PC-3 (cell line): Measurements from ENCODE around the gene LMAN2L.

Experiments used
- EZH2phosphoT487 ChIP-seq: fragments of 300-600 bp; sonication (generic); IDR thresholded peaks from 2 replicates; pipeline ENCODE4 v1.6.1; 2018; ENCODE audit warnings: mild to moderate bottlenecking, antibody characterized with exemption, low read length, borderline replicate concordance
- TF ChIP-seq, protein P1 (sequence below): fragments of 300-600 bp; sonication (generic); conservative IDR thresholded peaks from 2 replicates; pipeline ENCODE4 v1.5.1; 2017; ENCODE audit warnings: antibody characterized with exemption, low read depth, mild to moderate bottlenecking, low read length

DNA sequence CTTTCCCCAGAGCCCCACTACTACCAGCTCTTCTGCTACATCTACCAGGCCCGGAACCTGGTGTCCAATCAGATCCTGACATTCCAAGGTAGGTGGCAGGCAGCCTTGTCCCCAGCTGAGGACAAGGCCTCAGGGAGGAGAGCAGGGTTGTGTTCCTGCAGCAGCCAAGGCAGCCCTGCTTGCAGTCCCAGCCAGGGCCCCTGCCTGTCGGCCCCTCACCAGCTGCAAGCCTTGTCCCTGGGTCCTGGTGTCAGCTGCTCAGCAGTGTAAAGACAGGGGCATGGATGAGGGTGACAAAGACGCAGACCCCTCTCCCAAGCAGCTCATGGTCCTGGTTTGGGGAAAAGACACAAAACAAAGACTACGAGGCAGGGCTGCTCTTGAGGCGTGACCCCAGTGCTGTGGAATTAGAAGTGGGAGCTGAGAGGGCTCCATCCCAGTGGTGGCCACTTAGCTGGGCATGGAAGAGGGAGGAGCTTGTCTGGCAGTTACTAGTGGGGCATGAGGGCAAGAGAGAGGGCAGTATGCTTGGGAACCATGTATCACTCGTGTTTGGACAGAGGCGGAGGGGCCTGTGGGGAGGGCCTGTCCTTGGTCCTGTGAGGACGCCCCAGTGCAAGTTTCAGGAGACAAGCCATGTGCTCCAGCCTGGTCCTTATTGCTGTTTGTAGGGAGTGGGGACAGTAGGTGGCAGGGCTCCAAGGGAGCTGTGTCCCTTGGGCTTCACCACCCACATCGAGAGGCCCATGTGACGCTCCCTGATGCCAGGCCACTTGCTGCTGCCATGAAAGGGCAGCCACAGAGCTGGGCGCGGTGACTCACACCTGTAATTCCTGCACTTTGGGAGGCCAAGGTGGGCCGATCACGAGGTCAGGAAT is 47.5 kb downstream of the LMAN2L start:
- TF ChIP-seq, protein P1, sequence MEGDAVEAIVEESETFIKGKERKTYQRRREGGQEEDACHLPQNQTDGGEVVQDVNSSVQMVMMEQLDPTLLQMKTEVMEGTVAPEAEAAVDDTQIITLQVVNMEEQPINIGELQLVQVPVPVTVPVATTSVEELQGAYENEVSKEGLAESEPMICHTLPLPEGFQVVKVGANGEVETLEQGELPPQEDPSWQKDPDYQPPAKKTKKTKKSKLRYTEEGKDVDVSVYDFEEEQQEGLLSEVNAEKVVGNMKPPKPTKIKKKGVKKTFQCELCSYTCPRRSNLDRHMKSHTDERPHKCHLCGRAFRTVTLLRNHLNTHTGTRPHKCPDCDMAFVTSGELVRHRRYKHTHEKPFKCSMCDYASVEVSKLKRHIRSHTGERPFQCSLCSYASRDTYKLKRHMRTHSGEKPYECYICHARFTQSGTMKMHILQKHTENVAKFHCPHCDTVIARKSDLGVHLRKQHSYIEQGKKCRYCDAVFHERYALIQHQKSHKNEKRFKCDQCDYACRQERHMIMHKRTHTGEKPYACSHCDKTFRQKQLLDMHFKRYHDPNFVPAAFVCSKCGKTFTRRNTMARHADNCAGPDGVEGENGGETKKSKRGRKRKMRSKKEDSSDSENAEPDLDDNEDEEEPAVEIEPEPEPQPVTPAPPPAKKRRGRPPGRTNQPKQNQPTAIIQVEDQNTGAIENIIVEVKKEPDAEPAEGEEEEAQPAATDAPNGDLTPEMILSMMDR = no peak
- TF ChIP-seq EZH2phosphoT487 = no peak
